Measurements from ENCODE around the gene PCYOX1L.

Gene PCYOX1L

GRCh38 chr5:149357370-149358293 lies at the start of gene PCYOX1L:
TSS of gene PCYOX1L (plus strand) at chr5:149358046. CDS start at chr5:149358069, 23 bp downstream.
- DNase-seq: peak; percentile 97

GRCh38 chr5:149309354-149309753 lies 48.5 kb upstream of the PCYOX1L start:
- DNase-seq: no peak

- DNase-seq: no peak
Measured at GRCh38 chr5:149310488-149310887, 47.4 kb upstream of the PCYOX1L start.

GRCh38 chr5:149310947-149311658 lies 46.7 kb upstream of the PCYOX1L start:
- DNase-seq: peak; percentile 53 to 66

- DNase-seq: no peak
Measured at GRCh38 chr5:149313151-149313841, 44.5 kb upstream of the PCYOX1L start.

GRCh38 chr5:149314571-149315111 lies 43.2 kb upstream of the PCYOX1L start:
- no peak for DNase-seq

GRCh38 chr5:149315753-149316152 lies 42.1 kb upstream of the PCYOX1L start:
- no peak for DNase-seq

GRCh38 chr5:149317281-149318048 lies 40.4 kb upstream of the PCYOX1L start:
- peak; percentile 70 for DNase-seq

- DNase-seq: no peak
Measured at GRCh38 chr5:149319174-149319573, 38.7 kb upstream of the PCYOX1L start.

- peak in 1 of 2 experiments; percentile 9 for DNase-seq
Measured at GRCh38 chr5:149320791-149321330, 37.0 kb upstream of the PCYOX1L start.

GRCh38 chr5:149322518-149322917 lies 35.3 kb upstream of the PCYOX1L start:
- DNase-seq: no peak

- DNase-seq: no peak
Measured at GRCh38 chr5:149323210-149323609, 34.6 kb upstream of the PCYOX1L start.

GRCh38 chr5:149323621-149324205 lies 34.1 kb upstream of the PCYOX1L start:
- DNase-seq: no peak

GRCh38 chr5:149324641-149325040 lies 33.2 kb upstream of the PCYOX1L start:
- no peak for DNase-seq

GRCh38 chr5:149325166-149325735 lies 32.6 kb upstream of the PCYOX1L start:
- no peak for DNase-seq

GRCh38 chr5:149325894-149326293 lies 32.0 kb upstream of the PCYOX1L start:
- DNase-seq: no peak

- no peak for DNase-seq
Measured at GRCh38 chr5:149326611-149327010, 31.2 kb upstream of the PCYOX1L start.

- no peak for DNase-seq
Measured at GRCh38 chr5:149328177-149328576, 29.7 kb upstream of the PCYOX1L start.

GRCh38 chr5:149333711-149334443 lies 24.0 kb upstream of the PCYOX1L start:
- DNase-seq: no peak

GRCh38 chr5:149337736-149338135 lies 20.1 kb upstream of the PCYOX1L start:
- no peak for DNase-seq

All from Kasumi-1 (cell line).